ACC112 (cell line): ENCODE data around the gene EFCAB6.

Experiments used
- H2AFZ ChIP-seq: fragments of 200-600 bp; sonication (generic); one replicate; pipeline ENCODE4 v1.6.0; 2017; ENCODE audit warnings: antibody characterized with exemption, low read length; ENCODE audit not compliant: unreplicated experiment
- H3K27ac ChIP-seq: fragments of 200-600 bp; sonication (generic); 2 replicates; pipeline ENCODE4 v1.5.1; 2014; ENCODE audit warnings: low read depth, mild to moderate bottlenecking, antibody characterized with exemption, low read length, moderate library complexity
- H3K27me3 ChIP-seq: fragments of 200-600 bp; sonication (generic); 2 replicates; pipeline ENCODE4 v1.6.1; 2014; ENCODE audit warnings: mild to moderate bottlenecking, antibody characterized with exemption, low read length, moderate library complexity, mixed read lengths; ENCODE audit not compliant: insufficient read depth
- H3K36me3 ChIP-seq: fragments of 200-600 bp; sonication (generic); 2 replicates; pipeline ENCODE4 v1.6.1; 2016; ENCODE audit warnings: mild to moderate bottlenecking, antibody characterized with exemption, low read length, moderate library complexity, mixed read lengths; ENCODE audit not compliant: insufficient read depth
- H3K4me1 ChIP-seq: fragments of 200-600 bp; sonication (generic); one replicate; pipeline ENCODE4 v1.6.1; 2016; ENCODE audit warnings: low read length, mixed read lengths; ENCODE audit not compliant: insufficient read depth, unreplicated experiment, control insufficient read depth
- H3K4me3 ChIP-seq: fragments of 200-600 bp; sonication (generic); 2 replicates; pipeline ENCODE4 v1.5.1; 2014; ENCODE audit warnings: mild to moderate bottlenecking, low read depth, low read length
- H3K79me2 ChIP-seq: fragments of 200-600 bp; sonication (generic); one replicate; pipeline ENCODE4 v1.6.0; 2016; ENCODE audit warnings: low read length; ENCODE audit not compliant: control insufficient read depth, unreplicated experiment, insufficient read depth

EFCAB6 gene

GRCh38 chr22:43733138-43733537, 79.0 kb downstream of the EFCAB6 start:
- Histone ChIP-seq H3K4me3 (no peak overlapping the region), H3K4me1 (no peaks in the 10 kb centered on the region), H3K79me2 (no peaks in the 10 kb centered on the region), H3K36me3 (no peaks in the 10 kb centered on the region), H2AFZ (no peak overlapping the region), H3K27ac (no peak overlapping the region), H3K27me3 (no peaks in the 10 kb centered on the region)

GRCh38 chr22:43731988-43732387, 80.1 kb downstream of the EFCAB6 start:
- Histone ChIP-seq H3K79me2 (no peaks in the 10 kb centered on the region), H3K4me1 (no peaks in the 10 kb centered on the region), H3K36me3 (no peaks in the 10 kb centered on the region), H3K4me3 (no peak overlapping the region), H3K27ac (no peak overlapping the region), H3K27me3 (no peaks in the 10 kb centered on the region), H2AFZ (no peak overlapping the region)

- no peak overlapping the region for H3K4me3 ChIP-seq
- H3K36me3 ChIP-seq, result no peaks in the 10 kb centered on the region
- peaks cover 6% of the 10 kb centered on the region for H3K4me1 ChIP-seq
- no peak overlapping the region for H3K27ac ChIP-seq
- H2AFZ ChIP-seq, result no peak overlapping the region
- no peaks in the 10 kb centered on the region for H3K79me2 ChIP-seq
- no peaks in the 10 kb centered on the region for H3K27me3 ChIP-seq
Measured at GRCh38 chr22:43726964-43727543, 85.1 kb downstream of the EFCAB6 start.

- Histone ChIP-seq H3K27ac (no peak overlapping the region), H3K79me2 (no peaks in the 10 kb centered on the region), H3K4me3 (no peak overlapping the region), H3K36me3 (no peaks in the 10 kb centered on the region), H3K27me3 (no peaks in the 10 kb centered on the region), H2AFZ (no peak overlapping the region), H3K4me1 (peaks cover 6% of the 10 kb centered on the region)
Measured at GRCh38 chr22:43726322-43726721, 85.8 kb downstream of the EFCAB6 start.

GRCh38 chr22:43723816-43724215, 88.3 kb downstream of the EFCAB6 start:
- Histone ChIP-seq H3K4me3 (no peak overlapping the region), H3K27ac (no peak overlapping the region), H3K4me1 (peaks cover 6% of the 10 kb centered on the region), H3K79me2 (no peaks in the 10 kb centered on the region), H3K36me3 (no peaks in the 10 kb centered on the region), H3K27me3 (no peaks in the 10 kb centered on the region), H2AFZ (no peak overlapping the region)

- no peaks in the 10 kb centered on the region for H3K79me2 ChIP-seq
Measured at GRCh38 chr22:43722444-43722843, 89.7 kb downstream of the EFCAB6 start.

GRCh38 chr22:43720716-43721115, 91.4 kb downstream of the EFCAB6 start:
- no peak overlapping the region for H3K4me3 ChIP-seq
- no peaks in the 10 kb centered on the region for H3K27me3 ChIP-seq
- no peaks in the 10 kb centered on the region for H3K36me3 ChIP-seq
- H2AFZ ChIP-seq, result no peak overlapping the region
- H3K27ac ChIP-seq, result no peak overlapping the region
- no peaks in the 10 kb centered on the region for H3K79me2 ChIP-seq
- H3K4me1 ChIP-seq, result peaks cover 6% of the 10 kb centered on the region

More at GRCh38 chr22:43722444-43722843, 89.7 kb downstream of the EFCAB6 start:
- H3K4me1 ChIP-seq, result peaks cover 6% of the 10 kb centered on the region
- H3K27ac ChIP-seq, result no peak overlapping the region
- H3K27me3 ChIP-seq, result no peaks in the 10 kb centered on the region
- no peaks in the 10 kb centered on the region for H3K36me3 ChIP-seq
- no peak overlapping the region for H3K4me3 ChIP-seq
- no peak overlapping the region for H2AFZ ChIP-seq

GRCh38 chr22:43714104-43714503, 98.0 kb downstream of the EFCAB6 start:
- Histone ChIP-seq H3K27ac (no peak overlapping the region), H3K27me3 (no peaks in the 10 kb centered on the region), H3K79me2 (no peaks in the 10 kb centered on the region), H3K4me1 (no peaks in the 10 kb centered on the region), H3K36me3 (no peaks in the 10 kb centered on the region), H2AFZ (no peak overlapping the region), H3K4me3 (no peak overlapping the region)

- no peaks in the 10 kb centered on the region for H3K36me3 ChIP-seq
- H3K4me3 ChIP-seq, result no peak overlapping the region
- no peaks in the 10 kb centered on the region for H3K79me2 ChIP-seq
- H2AFZ ChIP-seq, result no peak overlapping the region
- H3K4me1 ChIP-seq, result no peaks in the 10 kb centered on the region
- H3K27me3 ChIP-seq, result no peaks in the 10 kb centered on the region
- no peak overlapping the region for H3K27ac ChIP-seq
Measured at GRCh38 chr22:43711681-43712080, 100.4 kb downstream of the EFCAB6 start.

GRCh38 chr22:43707648-43708047, 104.5 kb downstream of the EFCAB6 start:
- Histone ChIP-seq H3K4me3 (no peak overlapping the region), H3K27me3 (no peaks in the 10 kb centered on the region), H3K79me2 (no peaks in the 10 kb centered on the region), H3K4me1 (no peaks in the 10 kb centered on the region), H2AFZ (no peak overlapping the region), H3K36me3 (no peaks in the 10 kb centered on the region), H3K27ac (no peak overlapping the region)

GRCh38 chr22:43706571-43707328, 105.4 kb downstream of the EFCAB6 start:
- Histone ChIP-seq H3K79me2 (no peaks in the 10 kb centered on the region), H3K4me3 (no peak overlapping the region), H2AFZ (no peak overlapping the region), H3K27me3 (no peaks in the 10 kb centered on the region), H3K36me3 (no peaks in the 10 kb centered on the region), H3K4me1 (no peaks in the 10 kb centered on the region), H3K27ac (no peak overlapping the region)
